Measurements from ENCODE around the gene SBK1.

- TF ChIP-seq POLR2AphosphoS5 (IDR thresholded peaks at IDR 0.05) (no peak), CTCF (IDR thresholded peaks at IDR 0.05 in 8 of 11, conservative IDR thresholded peaks at IDR 0.05 in 3 of 11) (no peak), POLR2A (IDR thresholded peaks at IDR 0.05) (no peak)
Measured at GRCh38 chr16:28320023-28320561, 27.8 kb downstream of the SBK1 start.

Data from spleen (tissue), 7 donors.